Memory B cell (primary cell): Measurements from ENCODE around the gene ZNRF3.

Experiments used
- ATAC-seq: fragments of 150-1000 bp; cut with Tn5 transposase; 2 replicates; pipeline ENCODE4 v1.10.0; 2021; ENCODE audit warnings: low read depth, mild to moderate bottlenecking, moderate library complexity
- DNase-seq, 2 donors: peaks; one replicate each; pipeline ENCODE4 v3.0.0; 2022; ENCODE audit warnings: low spot score in 2 of 2
- H3K27ac Mint-ChIP-seq: one replicate; pipeline ENCODE4 v1.8.0; 2022; ENCODE audit warnings: mild to moderate bottlenecking, moderate library complexity, mixed read lengths
- H3K27me3 Mint-ChIP-seq: one replicate; pipeline ENCODE4 v1.8.0; 2022; ENCODE audit warnings: mixed read lengths
- H3K36me3 Mint-ChIP-seq: one replicate; pipeline ENCODE4 v1.8.0; 2022; ENCODE audit warnings: mild to moderate bottlenecking, mixed read lengths
- H3K4me1 Mint-ChIP-seq: one replicate; pipeline ENCODE4 v1.8.0; 2022; ENCODE audit warnings: mixed read lengths
- H3K4me3 Mint-ChIP-seq: one replicate; pipeline ENCODE4 v1.8.0; 2022; ENCODE audit warnings: mild to moderate bottlenecking, moderate library complexity, mixed read lengths
- H3K9me3 Mint-ChIP-seq: one replicate; pipeline ENCODE4 v1.8.0; 2022; ENCODE audit warnings: mixed read lengths

Gene ZNRF3

GRCh38 chr22:29044657-29045176 is 161.3 kb downstream of the ZNRF3 start:
- no peak overlapping the region for H3K27ac Mint-ChIP-seq
- no peaks in the 10 kb centered on the region for H3K4me1 Mint-ChIP-seq
- ATAC-seq (no peak), DNase-seq (no peak)
- H3K27me3 Mint-ChIP-seq, result peaks cover 1% of the 10 kb centered on the region
- no peaks in the 10 kb centered on the region for H3K9me3 Mint-ChIP-seq
- no peak overlapping the region for H3K4me3 Mint-ChIP-seq
- H3K36me3 Mint-ChIP-seq, result peaks cover 2% of the 10 kb centered on the region

- Mint-ChIP-seq H3K4me1 (no peaks in the 10 kb centered on the region), H3K27me3 (no peaks in the 10 kb centered on the region), H3K36me3 (peaks cover 2% of the 10 kb centered on the region), H3K4me3 (no peak overlapping the region), H3K9me3 (no peaks in the 10 kb centered on the region), H3K27ac (no peak overlapping the region)
- ATAC-seq, result no peak
- no peak for DNase-seq
These were observed 165.7 kb downstream of the ZNRF3 start for GRCh38 chr22:29048822-29049654.

DNA sequence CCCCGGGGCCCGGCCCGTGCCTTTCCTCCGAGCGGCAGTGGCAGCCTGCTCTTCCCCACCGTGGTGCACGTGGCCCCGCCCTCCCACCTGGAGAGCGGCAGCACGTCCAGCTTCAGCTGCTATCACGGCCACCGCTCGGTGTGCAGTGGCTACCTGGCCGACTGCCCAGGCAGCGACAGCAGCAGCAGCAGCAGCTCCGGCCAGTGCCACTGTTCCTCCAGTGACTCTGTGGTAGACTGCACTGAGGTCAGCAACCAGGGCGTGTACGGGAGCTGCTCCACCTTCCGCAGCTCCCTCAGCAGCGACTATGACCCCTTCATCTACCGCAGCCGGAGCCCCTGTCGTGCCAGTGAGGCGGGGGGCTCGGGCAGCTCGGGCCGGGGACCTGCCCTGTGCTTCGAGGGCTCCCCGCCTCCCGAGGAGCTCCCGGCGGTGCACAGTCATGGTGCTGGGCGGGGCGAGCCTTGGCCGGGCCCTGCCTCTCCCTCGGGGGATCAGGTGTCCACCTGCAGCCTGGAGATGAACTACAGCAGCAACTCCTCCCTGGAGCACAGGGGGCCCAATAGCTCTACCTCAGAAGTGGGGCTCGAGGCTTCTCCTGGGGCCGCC is 166.4 kb downstream of the ZNRF3 start:
- Mint-ChIP-seq H3K27ac (no peak overlapping the region), H3K4me3 (no peak overlapping the region), H3K27me3 (peaks cover 1% of the 10 kb centered on the region), H3K9me3 (no peaks in the 10 kb centered on the region), H3K4me1 (no peaks in the 10 kb centered on the region), H3K36me3 (peaks cover 2% of the 10 kb centered on the region)
- ATAC-seq (no peak), DNase-seq (no peak)

DNA sequence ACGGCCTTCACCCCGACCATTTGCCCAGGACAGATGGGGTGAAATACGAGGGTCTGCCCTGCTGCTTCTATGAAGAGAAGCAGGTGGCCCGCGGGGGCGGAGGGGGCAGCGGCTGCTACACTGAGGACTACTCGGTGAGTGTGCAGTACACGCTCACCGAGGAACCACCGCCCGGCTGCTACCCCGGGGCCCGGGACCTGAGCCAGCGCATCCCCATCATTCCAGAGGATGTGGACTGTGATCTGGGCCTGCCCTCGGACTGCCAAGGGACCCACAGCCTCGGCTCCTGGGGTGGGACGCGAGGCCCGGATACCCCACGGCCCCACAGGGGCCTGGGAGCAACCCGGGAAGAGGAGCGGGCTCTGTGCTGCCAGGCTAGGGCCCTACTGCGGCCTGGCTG is 167.1 kb downstream of the ZNRF3 start:
- peaks cover 2% of the 10 kb centered on the region for H3K36me3 Mint-ChIP-seq
- ATAC-seq (no peak), DNase-seq (no peak)
- H3K4me1 Mint-ChIP-seq, result no peaks in the 10 kb centered on the region
- peaks cover 2% of the 10 kb centered on the region for H3K27me3 Mint-ChIP-seq
- H3K27ac Mint-ChIP-seq, result no peak overlapping the region
- H3K4me3 Mint-ChIP-seq, result no peak overlapping the region
- H3K9me3 Mint-ChIP-seq, result no peaks in the 10 kb centered on the region

DNA sequence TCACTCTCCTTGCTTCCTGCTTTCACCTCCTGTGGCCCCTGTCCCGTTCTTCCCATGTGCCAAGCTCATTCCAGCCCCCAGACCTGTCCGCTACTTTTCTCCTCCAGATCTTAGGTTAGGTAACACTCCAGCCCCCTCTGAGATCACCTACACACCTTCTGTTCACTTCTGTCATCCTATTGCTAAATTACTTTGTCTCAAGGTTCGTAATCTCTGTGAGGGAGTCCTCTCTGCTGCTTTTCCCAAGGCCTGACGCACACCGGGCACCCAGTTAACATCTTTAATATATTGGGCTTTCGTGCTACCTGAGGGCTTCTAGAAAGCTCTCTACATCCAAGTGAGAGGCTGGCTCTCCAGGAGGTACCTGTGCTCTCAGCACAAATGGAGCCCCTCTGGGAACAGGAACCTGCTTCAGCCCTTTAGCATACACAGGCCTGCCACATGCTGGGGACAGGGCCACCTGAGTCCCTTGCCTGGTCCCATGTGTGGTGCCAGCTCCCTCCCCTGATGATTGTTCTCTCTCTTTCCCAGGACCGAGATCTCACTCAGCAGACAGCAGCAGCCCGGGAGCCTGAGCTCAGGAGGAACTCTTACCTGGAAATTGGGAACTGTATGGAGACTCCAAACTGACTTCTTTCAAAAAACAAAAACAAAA is 169.8 kb downstream of the ZNRF3 start:
- DNase-seq, result no peak
- Mint-ChIP-seq H3K9me3 (no peaks in the 10 kb centered on the region), H3K27me3 (peaks cover 2% of the 10 kb centered on the region), H3K36me3 (peaks cover 2% of the 10 kb centered on the region), H3K4me1 (no peaks in the 10 kb centered on the region), H3K27ac (no peak overlapping the region), H3K4me3 (no peak overlapping the region)
- no peak for ATAC-seq

- Mint-ChIP-seq H3K4me3 (no peak overlapping the region), H3K27ac (no peak overlapping the region), H3K27me3 (peaks cover 2% of the 10 kb centered on the region), H3K4me1 (no peaks in the 10 kb centered on the region), H3K36me3 (peaks cover 2% of the 10 kb centered on the region), H3K9me3 (no peaks in the 10 kb centered on the region)
- no peak for DNase-seq
- no peak for ATAC-seq
These were observed 170.9 kb downstream of the ZNRF3 start for GRCh38 chr22:29054251-29054767.

DNA sequence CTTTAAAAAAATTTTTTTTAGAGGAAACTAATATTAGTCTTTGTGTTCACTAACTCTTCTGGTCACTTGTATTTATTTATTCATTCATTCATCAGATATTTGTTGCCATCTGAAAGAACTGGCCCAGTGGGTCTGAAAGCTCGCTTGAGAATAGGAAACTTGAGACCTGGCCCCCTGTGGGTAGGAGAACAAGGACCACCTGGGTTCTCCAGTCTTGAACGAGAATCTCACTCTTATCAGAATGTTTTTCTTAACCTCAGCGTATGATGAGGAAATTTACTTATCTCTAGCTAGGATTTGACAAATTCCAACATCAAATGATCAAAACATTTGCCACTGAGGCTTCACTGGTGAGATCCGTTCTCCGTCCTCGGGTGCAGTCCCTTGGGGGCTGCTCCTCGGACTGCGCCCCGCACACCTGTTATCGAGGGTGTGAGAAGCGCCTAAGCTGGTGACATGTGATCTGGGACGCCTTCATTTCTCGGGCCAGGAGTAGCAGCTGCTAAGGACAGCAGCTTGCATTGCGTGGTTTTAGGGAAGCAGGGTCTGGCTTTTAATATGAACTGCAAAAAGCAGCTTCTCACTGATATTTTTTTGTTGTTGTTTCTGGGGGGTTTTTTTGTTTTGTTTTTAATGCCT is 171.9 kb downstream of the ZNRF3 start:
- no peak overlapping the region for H3K4me3 Mint-ChIP-seq
- ATAC-seq (no peak), DNase-seq (no peak)
- no peaks in the 10 kb centered on the region for H3K36me3 Mint-ChIP-seq
- H3K27me3 Mint-ChIP-seq, result peaks cover 6% of the 10 kb centered on the region
- no peaks in the 10 kb centered on the region for H3K4me1 Mint-ChIP-seq
- no peak overlapping the region for H3K27ac Mint-ChIP-seq
- H3K9me3 Mint-ChIP-seq, result no peaks in the 10 kb centered on the region

GRCh38 chr22:29056472-29056871 is 173.1 kb downstream of the ZNRF3 start:
- H3K4me3 Mint-ChIP-seq, result no peak overlapping the region
- no peak overlapping the region for H3K27ac Mint-ChIP-seq
- no peak for DNase-seq
- no peaks in the 10 kb centered on the region for H3K36me3 Mint-ChIP-seq
- ATAC-seq, result no peak
- H3K9me3 Mint-ChIP-seq, result no peaks in the 10 kb centered on the region
- H3K27me3 Mint-ChIP-seq, result peaks cover 11% of the 10 kb centered on the region
- no peaks in the 10 kb centered on the region for H3K4me1 Mint-ChIP-seq

- DNase-seq (no peak), ATAC-seq (no peak)
- no peak overlapping the region for H3K4me3 Mint-ChIP-seq
- H3K4me1 Mint-ChIP-seq, result peaks cover under 1% of the 10 kb centered on the region
- H3K27me3 Mint-ChIP-seq, result peaks cover 15% of the 10 kb centered on the region
- H3K9me3 Mint-ChIP-seq, result no peaks in the 10 kb centered on the region
- H3K36me3 Mint-ChIP-seq, result no peaks in the 10 kb centered on the region
- H3K27ac Mint-ChIP-seq, result no peak overlapping the region
These were observed 177.0 kb downstream of the ZNRF3 start for GRCh38 chr22:29060251-29060869.

DNA sequence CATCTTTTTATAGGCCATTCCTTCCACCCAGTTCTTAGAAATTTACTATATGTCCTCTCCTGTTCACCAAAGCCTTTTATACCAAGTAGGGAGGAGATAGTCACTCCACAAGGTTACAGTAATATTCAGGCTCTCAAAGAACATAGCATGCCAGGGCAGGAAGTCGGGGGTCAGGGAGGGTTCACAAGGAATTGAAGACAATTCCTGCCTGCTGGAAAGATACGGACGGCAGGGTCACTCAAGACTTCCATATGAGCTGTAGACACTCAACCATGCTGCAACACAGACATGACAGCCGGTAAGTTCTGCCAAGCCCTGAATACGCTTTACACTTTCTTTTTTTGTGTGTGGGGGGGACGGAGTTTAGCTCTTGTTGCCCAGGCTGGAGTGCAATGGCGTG is 177.6 kb downstream of the ZNRF3 start:
- H3K4me3 Mint-ChIP-seq, result no peak overlapping the region
- H3K27ac Mint-ChIP-seq, result no peak overlapping the region
- no peak for DNase-seq
- H3K27me3 Mint-ChIP-seq, result peaks cover 15% of the 10 kb centered on the region
- H3K36me3 Mint-ChIP-seq, result no peaks in the 10 kb centered on the region
- no peak for ATAC-seq
- H3K9me3 Mint-ChIP-seq, result no peaks in the 10 kb centered on the region
- peaks cover 4% of the 10 kb centered on the region for H3K4me1 Mint-ChIP-seq

DNA sequence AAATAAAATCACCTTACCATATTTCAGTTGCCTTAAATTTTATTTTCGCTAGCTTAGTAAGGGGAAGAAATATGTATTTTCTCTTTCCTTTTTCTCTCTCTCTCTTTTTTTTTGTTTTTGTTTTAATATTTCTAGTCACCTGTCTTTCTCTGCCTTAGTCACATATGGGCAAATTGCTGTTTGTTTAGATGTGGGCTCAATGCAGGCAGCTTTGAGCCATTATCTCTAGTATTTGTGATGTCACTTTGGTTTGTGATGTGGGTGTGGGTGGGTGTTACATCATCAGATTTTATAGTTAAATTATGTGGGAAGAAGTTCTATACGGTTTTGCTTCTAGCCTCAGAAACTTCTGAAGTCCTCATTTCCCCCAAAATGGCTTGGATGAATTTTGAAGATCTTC is 178.4 kb downstream of the ZNRF3 start, which contains the start of gene C22orf31:
Gene C22orf31, minus strand, starts transcription at position 59 of the 400 bp plus-strand sequence. Its CDS starts 39 bp downstream, at position 20.
- Mint-ChIP-seq H3K27ac (no peak within 1 kb of the TSS), H3K4me3 (no peak within 1 kb of the TSS), H3K27me3 (peaks cover 16% of the 10 kb centered on the region), H3K36me3 (no peaks in the 10 kb centered on the region), H3K9me3 (no peaks in the 10 kb centered on the region), H3K4me1 (peaks cover 7% of the 10 kb centered on the region)
- ATAC-seq, result no peak
- no peak for DNase-seq

DNA sequence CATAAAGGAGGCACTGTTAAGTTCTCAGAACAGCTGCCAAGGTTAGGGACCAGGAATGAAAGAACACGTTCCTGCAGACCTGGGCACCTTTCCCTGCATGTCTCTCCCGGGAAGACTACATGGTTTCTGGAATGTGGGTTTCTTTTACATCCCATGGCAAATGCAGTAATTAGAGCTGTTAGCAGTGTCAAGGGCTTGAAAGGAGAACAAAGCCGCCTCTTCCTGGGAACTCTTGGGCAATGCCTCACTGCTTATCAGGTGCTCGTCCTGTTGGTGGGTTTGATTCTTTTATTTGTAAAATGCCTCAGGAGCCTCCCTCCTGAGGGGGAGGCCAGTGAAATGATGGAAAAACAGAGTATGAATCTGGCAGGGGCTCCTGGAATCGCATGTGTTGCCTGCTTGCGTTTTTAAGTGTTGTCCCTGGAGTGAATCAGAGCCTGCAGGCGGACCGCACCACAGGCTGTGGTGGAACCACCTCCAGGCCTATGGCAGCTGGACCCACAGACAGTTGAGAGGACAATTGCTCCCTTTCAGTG is 179.0 kb downstream of the ZNRF3 start:
- Mint-ChIP-seq H3K4me1 (peaks cover 8% of the 10 kb centered on the region), H3K27me3 (peaks cover 18% of the 10 kb centered on the region), H3K9me3 (no peaks in the 10 kb centered on the region), H3K4me3 (no peak overlapping the region), H3K27ac (no peak overlapping the region), H3K36me3 (no peaks in the 10 kb centered on the region)
- DNase-seq (no peak), ATAC-seq (no peak)

DNA sequence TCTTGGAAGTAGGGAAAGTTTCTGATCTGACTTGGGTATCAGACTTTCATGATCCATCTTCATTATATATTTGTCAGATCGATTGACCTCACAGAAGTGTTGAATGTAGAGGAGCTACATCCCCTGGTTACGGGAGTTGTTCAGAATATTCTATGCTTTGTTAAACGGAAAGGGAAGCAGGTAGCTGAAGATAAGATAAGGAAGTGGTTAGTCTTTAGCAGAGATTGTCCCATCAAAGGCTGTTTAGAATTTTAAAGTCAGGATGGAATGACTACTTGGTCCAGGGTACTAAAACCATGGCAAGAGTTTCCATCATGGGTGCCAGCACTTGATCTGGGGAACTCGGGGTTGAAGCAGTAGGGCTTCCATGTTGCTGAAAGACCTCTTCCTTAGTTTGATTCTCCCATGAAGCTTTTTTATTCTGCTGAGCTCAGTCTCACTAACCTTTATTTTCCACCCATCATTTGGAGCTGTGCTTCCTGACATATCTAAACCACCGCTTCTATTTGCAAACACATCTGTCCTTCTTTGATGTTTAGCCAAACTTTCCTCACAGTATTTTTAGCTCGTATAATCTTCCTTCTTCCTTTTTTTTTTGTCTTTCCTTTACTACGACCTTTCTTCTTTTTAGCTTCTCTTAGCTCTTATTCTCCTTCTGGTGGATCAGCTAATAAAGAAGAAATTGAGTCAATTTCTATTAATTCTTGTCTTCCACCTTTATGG is 182.3 kb downstream of the ZNRF3 start:
- DNase-seq (no peak), ATAC-seq (no peak)
- H3K36me3 Mint-ChIP-seq, result no peaks in the 10 kb centered on the region
- no peak overlapping the region for H3K27ac Mint-ChIP-seq
- peaks cover 8% of the 10 kb centered on the region for H3K4me1 Mint-ChIP-seq
- H3K9me3 Mint-ChIP-seq, result no peaks in the 10 kb centered on the region
- H3K27me3 Mint-ChIP-seq, result peaks cover 21% of the 10 kb centered on the region
- H3K4me3 Mint-ChIP-seq, result no peak overlapping the region
